ENCODE measurements around the gene IMMP2L. TPM values are rescaled to one million over a fixed set of nuclear protein-coding genes. Genes with fewer than 3 reads are reported as not detected.

The IMMP2L gene
- total RNA-seq, 1 experiment from 2014 or later = 8.8 TPM

GRCh38 chr7:110960811-110961210 lies 601.5 kb downstream of the IMMP2L start:
- BruUV-seq (replicated peaks) = no TSS peak
- TF ChIP-seq TCF7L2 (IDR thresholded peaks at IDR 0.05; ENCODE audit: low read depth, low read length) = no peak
- TF ChIP-seq POLR2AphosphoS5 (IDR thresholded peaks at IDR 0.05; ENCODE audit: low read depth, low read length) = no peak
- no peak for TF ChIP-seq REST (IDR thresholded peaks at IDR 0.05; ENCODE audit: insufficient read depth in 1 of 2, low read depth in 2 of 2, low read length in 1 of 2)
- TF ChIP-seq, protein P1, sequence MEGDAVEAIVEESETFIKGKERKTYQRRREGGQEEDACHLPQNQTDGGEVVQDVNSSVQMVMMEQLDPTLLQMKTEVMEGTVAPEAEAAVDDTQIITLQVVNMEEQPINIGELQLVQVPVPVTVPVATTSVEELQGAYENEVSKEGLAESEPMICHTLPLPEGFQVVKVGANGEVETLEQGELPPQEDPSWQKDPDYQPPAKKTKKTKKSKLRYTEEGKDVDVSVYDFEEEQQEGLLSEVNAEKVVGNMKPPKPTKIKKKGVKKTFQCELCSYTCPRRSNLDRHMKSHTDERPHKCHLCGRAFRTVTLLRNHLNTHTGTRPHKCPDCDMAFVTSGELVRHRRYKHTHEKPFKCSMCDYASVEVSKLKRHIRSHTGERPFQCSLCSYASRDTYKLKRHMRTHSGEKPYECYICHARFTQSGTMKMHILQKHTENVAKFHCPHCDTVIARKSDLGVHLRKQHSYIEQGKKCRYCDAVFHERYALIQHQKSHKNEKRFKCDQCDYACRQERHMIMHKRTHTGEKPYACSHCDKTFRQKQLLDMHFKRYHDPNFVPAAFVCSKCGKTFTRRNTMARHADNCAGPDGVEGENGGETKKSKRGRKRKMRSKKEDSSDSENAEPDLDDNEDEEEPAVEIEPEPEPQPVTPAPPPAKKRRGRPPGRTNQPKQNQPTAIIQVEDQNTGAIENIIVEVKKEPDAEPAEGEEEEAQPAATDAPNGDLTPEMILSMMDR (IDR thresholded peaks at IDR 0.05) = no peak
- TF ChIP-seq SIN3A (IDR thresholded peaks at IDR 0.05; ENCODE audit: borderline replicate concordance, insufficient read depth, low read depth, low read length) = no peak
- POLR2A ChIA-PET = no interaction called here

DNA sequence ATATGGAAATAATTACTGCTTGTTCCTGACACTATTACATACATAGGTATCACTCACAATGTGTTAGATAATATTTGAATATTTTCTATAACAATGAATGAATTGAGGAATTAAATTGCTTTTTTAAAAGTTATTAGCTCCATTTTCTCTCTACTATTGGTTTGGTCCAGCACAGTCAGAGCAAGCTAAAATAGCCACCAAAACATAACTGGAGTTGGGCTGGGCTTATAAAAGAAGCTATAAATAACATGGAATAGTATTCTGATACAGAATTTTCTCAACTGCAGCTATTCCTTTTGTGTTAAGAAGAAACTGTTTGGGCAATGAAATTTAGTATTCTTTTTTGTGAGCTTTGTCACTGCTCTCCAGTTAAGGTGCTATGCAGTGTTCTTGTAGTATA lies 614.0 kb downstream of the IMMP2L start:
- Histone ChIP-seq H3K27me3 (ENCODE audit: control insufficient read depth, insufficient read depth, low read length) (no peaks in the 10 kb centered on the region), H3K9me3 (ENCODE audit: control insufficient read depth, insufficient read depth, low read depth, low read length) (no peaks in the 10 kb centered on the region), H3K4me1 (ENCODE audit: control insufficient read depth, insufficient read depth, low read length) (no peaks in the 10 kb centered on the region), H3K4me3 (ENCODE audit: low read depth in 2 of 2, low read length in 2 of 2) (no peak overlapping the region), H3K36me3 (ENCODE audit: control insufficient read depth, insufficient read depth, low read length) (no peaks in the 10 kb centered on the region), H3K27ac (ENCODE audit: low read length) (no peak overlapping the region)
- no peak for DNase-seq (ENCODE audit: low read depth, low spot score)
- TF ChIP-seq, protein P1 (IDR thresholded peaks at IDR 0.05) = no peak
- TF ChIP-seq REST (IDR thresholded peaks at IDR 0.05; ENCODE audit: insufficient read depth in 1 of 2, low read depth in 2 of 2, low read length in 1 of 2) = no peak
- no peak for TF ChIP-seq POLR2AphosphoS5 (IDR thresholded peaks at IDR 0.05; ENCODE audit: low read depth, low read length)
- TF ChIP-seq SIN3A (IDR thresholded peaks at IDR 0.05; ENCODE audit: borderline replicate concordance, insufficient read depth, low read depth, low read length) = no peak
- no peak for TF ChIP-seq TCF7L2 (IDR thresholded peaks at IDR 0.05; ENCODE audit: low read depth, low read length)
- no peak for ATAC-seq
- intact Hi-C loops (cut with micrococcal nuclease; ENCODE audit: unreplicated experiment) (no loop called here), in situ Hi-C loops (cut with HindIII; ENCODE audit: low pct_unique_long_range_greater_than_20kb, low sequenced_read_pairs) (no loop called here)
- ChIA-PET CTCF (no interaction called here), POLR2A (no interaction called here)
- BruUV-seq (replicated peaks) = no TSS peak

More at GRCh38 chr7:110960811-110961210, 601.5 kb downstream of the IMMP2L start:
- intact Hi-C loops (cut with micrococcal nuclease; ENCODE audit: unreplicated experiment) = no loop called here
- no peaks in the 10 kb centered on the region for H3K27me3 ChIP-seq (ENCODE audit: control insufficient read depth, insufficient read depth, low read length)
- no peaks in the 10 kb centered on the region for H3K4me1 ChIP-seq (ENCODE audit: control insufficient read depth, insufficient read depth, low read length)
- ATAC-seq (no peak), DNase-seq (ENCODE audit: low read depth, low spot score) (no peak)
- H3K36me3 ChIP-seq (ENCODE audit: control insufficient read depth, insufficient read depth, low read length) = no peaks in the 10 kb centered on the region
- CTCF ChIA-PET = no interaction called here
- in situ Hi-C loops (cut with HindIII; ENCODE audit: low pct_unique_long_range_greater_than_20kb, low sequenced_read_pairs) = no loop called here
- no peaks in the 10 kb centered on the region for H3K9me3 ChIP-seq (ENCODE audit: control insufficient read depth, insufficient read depth, low read depth, low read length)
- no peak overlapping the region for H3K27ac ChIP-seq (ENCODE audit: low read length)
- H3K4me3 ChIP-seq (ENCODE audit: low read depth in 2 of 2, low read length in 2 of 2) = no peak overlapping the region
